Measurements from ENCODE around the gene SIGLEC11. TPM values are rescaled to one million over a fixed set of nuclear protein-coding genes. Genes with fewer than 3 reads are reported as not detected.
"Not testable (repeated sequence)": the region's sequence is repeated elsewhere in the genome, so short reads cannot be mapped to it uniquely, and the experiment has no call there.

SIGLEC11 gene
- total and polyA plus RNA-seq, 3 experiments from 2014 or later = not detected

DNA sequence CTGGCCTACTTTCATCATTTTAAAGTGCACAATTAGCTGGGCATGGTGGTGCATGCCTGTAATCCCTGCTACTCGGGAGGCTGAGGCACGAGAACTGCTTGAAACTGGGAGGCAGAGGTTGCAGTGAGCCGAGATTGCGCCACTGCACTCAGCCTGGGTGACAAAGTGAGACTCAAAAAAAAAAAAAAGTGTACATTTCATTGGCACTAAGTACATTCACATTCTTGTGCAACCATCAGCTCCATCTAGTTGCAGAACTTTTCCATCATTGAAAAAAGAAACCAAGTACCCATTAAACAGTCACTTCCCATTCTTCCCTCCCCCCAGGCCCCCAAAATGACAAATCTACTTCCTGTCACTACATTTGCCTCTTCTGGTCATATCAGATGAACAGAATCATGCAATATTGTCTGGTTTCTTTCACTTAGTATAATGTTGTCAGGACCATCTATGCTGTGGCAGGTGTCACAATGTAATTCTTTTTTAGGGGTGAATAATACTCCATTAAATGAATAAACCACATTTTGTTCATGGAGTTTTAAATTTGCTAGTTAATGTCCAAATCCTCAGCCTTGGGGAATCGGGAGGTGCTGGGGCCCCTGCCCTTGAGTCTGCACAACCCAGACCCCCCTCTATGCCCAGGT, 7.4 kb upstream of the SIGLEC11 start:
- Histone ChIP-seq H3K36me3 (ENCODE audit: insufficient read depth, low read length) (no peaks in the 10 kb centered on the region), H3K27ac (ENCODE audit: low read depth, low read length) (no peak overlapping the region), H3K4me3 (ENCODE audit: low read length) (no peak overlapping the region), H3K4me1 (ENCODE audit: insufficient read depth, low read length) (no peaks in the 10 kb centered on the region), H3K9me3 (ENCODE audit: low read length) (no peaks in the 10 kb centered on the region), H3K27me3 (ENCODE audit: insufficient read depth, low read length, poor library complexity, severe bottlenecking) (peaks cover 4% of the 10 kb centered on the region)
- ChIA-PET CTCF (no interaction called here), POLR2A (no interaction called here)
- H3K27ac Mint-ChIP-seq = no peak overlapping the region
- H3K4me1 Mint-ChIP-seq = no peaks in the 10 kb centered on the region
- H3K9me3 Mint-ChIP-seq = no peaks in the 10 kb centered on the region
- no peak overlapping the region for H3K4me3 Mint-ChIP-seq
- H3K36me3 Mint-ChIP-seq = peaks cover 0 to 1% (median 0%) of the 10 kb centered on the region in 3 donors
- no peak for DNase-seq
- peaks cover 10 to 20% of the 10 kb centered on the region in 2 donors for H3K27me3 Mint-ChIP-seq

DNA sequence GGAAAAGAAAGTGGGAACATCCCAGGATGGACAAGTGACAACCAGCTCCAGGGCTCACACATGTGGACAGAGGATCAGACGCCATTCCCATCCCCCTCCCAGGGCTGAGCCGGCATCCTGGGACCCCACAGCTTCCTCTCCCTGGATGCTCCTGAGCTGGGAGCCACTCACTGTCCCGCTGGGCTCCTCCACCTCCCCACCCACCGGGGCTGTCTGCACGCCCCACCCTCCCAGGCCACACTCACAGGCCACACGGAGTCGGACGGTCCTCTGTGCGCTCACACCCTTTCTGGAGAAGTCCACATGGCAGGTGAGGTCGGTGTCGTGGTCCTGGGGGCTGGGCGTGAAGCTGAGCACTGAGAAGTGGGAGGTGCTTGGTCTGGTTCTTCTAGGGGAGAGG, 1.1 kb downstream of the SIGLEC11 start:
- POLR2A ChIA-PET; H3K4me3 ChIP-seq (ENCODE audit: low read length); H3K27ac ChIP-seq (ENCODE audit: low read depth, low read length); H3K36me3 ChIP-seq (ENCODE audit: insufficient read depth, low read length); H3K27ac Mint-ChIP-seq; H3K4me1 ChIP-seq (ENCODE audit: insufficient read depth, low read length); DNase-seq; H3K9me3 ChIP-seq (ENCODE audit: low read length); H3K36me3 Mint-ChIP-seq; H3K4me3 Mint-ChIP-seq; H3K27me3 Mint-ChIP-seq; H3K27me3 ChIP-seq (ENCODE audit: insufficient read depth, low read length, poor library complexity, severe bottlenecking); CTCF ChIA-PET; H3K9me3 Mint-ChIP-seq; H3K4me1 Mint-ChIP-seq: not testable (repeated sequence)

DNA sequence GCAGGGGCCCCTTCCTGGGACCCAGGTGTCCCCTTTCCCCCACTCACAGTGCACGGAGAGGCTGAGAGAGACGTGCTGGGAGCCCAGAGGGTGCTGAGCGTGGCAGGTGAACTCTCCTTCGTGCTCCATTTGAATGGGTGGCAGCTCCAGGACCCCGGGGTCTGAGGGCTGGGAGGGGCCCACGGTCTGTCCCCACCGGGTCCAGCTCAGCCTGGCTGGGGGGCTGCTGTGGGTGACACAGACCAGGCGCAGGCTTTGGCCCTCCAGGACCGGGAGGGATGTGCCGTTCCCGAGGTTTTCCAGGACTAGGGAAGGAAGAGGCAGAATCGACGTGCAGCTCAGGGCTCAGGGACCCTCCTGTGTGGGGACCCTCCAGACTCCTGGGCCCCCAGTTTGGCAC, 2.4 kb downstream of the SIGLEC11 start:
- H3K4me1 Mint-ChIP-seq; H3K36me3 ChIP-seq (ENCODE audit: insufficient read depth, low read length); H3K36me3 Mint-ChIP-seq; H3K9me3 ChIP-seq (ENCODE audit: low read length); H3K27ac ChIP-seq (ENCODE audit: low read depth, low read length); H3K27me3 ChIP-seq (ENCODE audit: insufficient read depth, low read length, poor library complexity, severe bottlenecking); POLR2A ChIA-PET; H3K4me3 ChIP-seq (ENCODE audit: low read length); DNase-seq; H3K9me3 Mint-ChIP-seq; H3K4me1 ChIP-seq (ENCODE audit: insufficient read depth, low read length); CTCF ChIA-PET; H3K4me3 Mint-ChIP-seq; H3K27ac Mint-ChIP-seq: not testable (repeated sequence)
- peaks cover 0 to 15% of the 10 kb centered on the region in 2 donors for H3K27me3 Mint-ChIP-seq

DNA sequence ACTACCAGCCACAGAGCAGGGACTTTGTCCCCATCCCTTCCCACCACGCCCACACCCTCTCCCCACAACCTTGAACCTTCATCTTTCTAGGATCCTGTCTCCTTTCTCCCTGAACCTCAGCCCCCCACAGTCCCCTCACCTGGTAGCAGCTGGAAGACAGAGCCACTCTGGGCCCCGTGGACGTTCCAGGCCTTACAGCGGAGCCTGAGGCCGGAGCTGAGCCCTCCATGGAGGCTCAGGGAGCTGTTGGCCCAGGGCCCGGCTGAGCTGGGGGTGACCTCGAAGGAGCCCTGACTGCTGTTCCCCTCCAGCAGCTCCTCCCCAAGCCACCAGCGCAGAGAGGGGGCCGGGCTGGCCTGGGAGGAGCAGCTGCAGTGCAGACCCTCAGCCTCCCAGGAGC, 2.8 kb downstream of the SIGLEC11 start:
- POLR2A ChIA-PET; H3K4me1 ChIP-seq (ENCODE audit: insufficient read depth, low read length); H3K4me1 Mint-ChIP-seq; H3K4me3 Mint-ChIP-seq; H3K36me3 ChIP-seq (ENCODE audit: insufficient read depth, low read length); CTCF ChIA-PET; DNase-seq; H3K4me3 ChIP-seq (ENCODE audit: low read length); H3K36me3 Mint-ChIP-seq; H3K27ac Mint-ChIP-seq; H3K9me3 ChIP-seq (ENCODE audit: low read length); H3K27me3 ChIP-seq (ENCODE audit: insufficient read depth, low read length, poor library complexity, severe bottlenecking); H3K27ac ChIP-seq (ENCODE audit: low read depth, low read length); H3K9me3 Mint-ChIP-seq: not testable (repeated sequence)
- peaks cover 1 to 20% of the 10 kb centered on the region in 2 donors for H3K27me3 Mint-ChIP-seq

DNA sequence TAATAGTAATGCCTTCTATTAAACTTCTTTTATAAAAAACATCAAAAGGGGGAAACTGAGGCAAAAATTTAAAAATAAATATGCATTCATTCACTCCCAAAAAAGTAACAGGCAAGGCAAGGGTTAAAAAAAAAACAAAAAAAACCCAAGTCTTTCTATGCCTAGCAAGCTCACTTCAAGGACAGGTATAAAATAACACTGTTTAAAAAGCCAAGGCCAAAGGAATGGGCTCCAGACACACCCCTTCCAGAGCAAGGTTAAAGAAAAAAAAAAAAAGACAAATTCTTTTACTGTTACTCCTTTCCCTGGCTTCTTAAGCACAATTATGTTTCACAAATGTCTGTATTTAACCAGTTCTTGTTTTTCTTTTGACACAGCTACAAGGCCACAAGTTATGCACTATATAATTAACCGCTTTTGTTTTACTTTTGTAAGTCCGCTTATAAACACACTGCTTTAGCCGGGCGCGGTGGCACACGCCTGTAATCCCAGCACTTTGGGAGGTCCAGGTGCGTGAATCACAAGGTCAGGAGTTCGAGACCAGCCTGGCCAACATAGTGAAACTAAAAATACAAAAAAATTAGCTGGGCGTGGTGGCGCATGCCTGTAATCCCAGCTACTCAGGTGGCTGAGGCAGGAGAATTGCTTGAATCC, 3.6 kb downstream of the SIGLEC11 start:
- H3K36me3 ChIP-seq (ENCODE audit: insufficient read depth, low read length) = no peaks in the 10 kb centered on the region
- H3K4me3 ChIP-seq (ENCODE audit: low read length) = no peak overlapping the region
- no peaks in the 10 kb centered on the region for H3K4me1 ChIP-seq (ENCODE audit: insufficient read depth, low read length)
- CTCF ChIA-PET = interaction anchor here (1.1 kb wide), 1 partner anchor 19 kb away, joined by 4 read pairs; no protein-coding TSS in a partner anchor
- H3K27me3 ChIP-seq (ENCODE audit: insufficient read depth, low read length, poor library complexity, severe bottlenecking) = no peaks in the 10 kb centered on the region
- Mint-ChIP-seq H3K4me1 (no peaks in the 10 kb centered on the region), H3K27ac (no peak overlapping the region), H3K9me3 (no peaks in the 10 kb centered on the region), H3K27me3 (peaks cover 7 to 24% of the 10 kb centered on the region in 2 donors), H3K4me3 (no peak overlapping the region), H3K36me3 (no peaks in the 10 kb centered on the region)
- POLR2A ChIA-PET = no interaction called here
- no peak for DNase-seq
- H3K27ac ChIP-seq (ENCODE audit: low read depth, low read length) = no peak overlapping the region
- no peaks in the 10 kb centered on the region for H3K9me3 ChIP-seq (ENCODE audit: low read length)

DNA sequence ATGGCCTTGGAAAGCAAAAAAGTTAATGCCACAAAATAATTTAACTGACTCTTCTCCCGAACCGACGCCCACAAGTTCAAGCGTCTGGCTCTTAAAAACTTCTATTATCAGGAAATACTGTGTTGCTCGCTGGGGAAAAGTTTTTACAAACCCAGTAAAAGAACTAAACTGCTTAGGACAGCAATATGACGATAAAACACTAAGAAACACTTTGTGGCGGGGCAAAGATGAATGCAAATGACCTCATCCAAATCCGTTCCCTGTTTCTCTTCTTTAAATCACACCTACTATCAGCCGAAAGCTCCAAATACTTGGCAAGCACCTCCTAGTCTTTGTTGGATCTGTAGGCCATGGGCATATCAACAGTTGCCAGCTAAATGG, 4.9 kb downstream of the SIGLEC11 start:
- H3K4me3 ChIP-seq (ENCODE audit: low read length) = no peak overlapping the region
- no peak overlapping the region for H3K4me3 Mint-ChIP-seq
- no peaks in the 10 kb centered on the region for H3K4me1 ChIP-seq (ENCODE audit: insufficient read depth, low read length)
- H3K9me3 Mint-ChIP-seq = no peaks in the 10 kb centered on the region
- ChIA-PET CTCF (no interaction called here), POLR2A (no interaction called here)
- DNase-seq = no peak
- no peaks in the 10 kb centered on the region for H3K36me3 ChIP-seq (ENCODE audit: insufficient read depth, low read length)
- H3K27me3 Mint-ChIP-seq = peaks cover 9 to 25% of the 10 kb centered on the region in 2 donors
- H3K9me3 ChIP-seq (ENCODE audit: low read length) = no peaks in the 10 kb centered on the region
- peaks cover 4% of the 10 kb centered on the region for H3K27me3 ChIP-seq (ENCODE audit: insufficient read depth, low read length, poor library complexity, severe bottlenecking)
- no peaks in the 10 kb centered on the region for H3K4me1 Mint-ChIP-seq
- H3K36me3 Mint-ChIP-seq = no peaks in the 10 kb centered on the region
- H3K27ac ChIP-seq (ENCODE audit: low read depth, low read length) = no peak overlapping the region
- no peak overlapping the region for H3K27ac Mint-ChIP-seq

DNA sequence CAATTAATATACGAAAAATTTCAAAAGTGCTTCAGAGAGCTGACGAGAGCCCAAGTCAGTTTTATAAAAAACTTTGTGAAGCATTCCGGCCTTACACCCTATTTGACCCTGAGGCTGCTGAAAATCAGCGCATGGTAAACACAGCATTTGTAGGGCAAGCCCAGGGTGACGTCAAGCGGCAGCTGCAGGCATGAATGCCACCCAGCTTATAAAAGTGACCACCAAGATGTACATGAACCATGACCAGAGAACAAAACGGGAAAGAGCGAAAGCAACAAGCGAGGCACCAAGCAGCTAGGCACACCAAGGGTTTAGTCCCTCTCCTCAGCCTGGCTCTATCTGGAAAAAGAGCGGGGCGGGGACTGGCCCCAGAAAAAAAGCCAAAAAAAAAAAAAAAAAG, 6.0 kb downstream of the SIGLEC11 start:
- Mint-ChIP-seq H3K4me3 (no peak overlapping the region), H3K36me3 (no peaks in the 10 kb centered on the region), H3K4me1 (no peaks in the 10 kb centered on the region), H3K27me3 (peaks cover 16 to 34% of the 10 kb centered on the region in 2 donors), H3K9me3 (no peaks in the 10 kb centered on the region), H3K27ac (no peak overlapping the region)
- Histone ChIP-seq H3K4me1 (ENCODE audit: insufficient read depth, low read length) (no peaks in the 10 kb centered on the region), H3K9me3 (ENCODE audit: low read length) (no peaks in the 10 kb centered on the region), H3K27me3 (ENCODE audit: insufficient read depth, low read length, poor library complexity, severe bottlenecking) (peaks cover 6% of the 10 kb centered on the region), H3K4me3 (ENCODE audit: low read length) (no peak overlapping the region), H3K36me3 (ENCODE audit: insufficient read depth, low read length) (no peaks in the 10 kb centered on the region), H3K27ac (ENCODE audit: low read depth, low read length) (no peak overlapping the region)
- CTCF ChIA-PET = interaction anchor here (2.4 kb wide), 1 partner anchor 17 kb away, joined by 8 read pairs; no protein-coding TSS in a partner anchor
- no peak for DNase-seq
- POLR2A ChIA-PET = no interaction called here

DNA sequence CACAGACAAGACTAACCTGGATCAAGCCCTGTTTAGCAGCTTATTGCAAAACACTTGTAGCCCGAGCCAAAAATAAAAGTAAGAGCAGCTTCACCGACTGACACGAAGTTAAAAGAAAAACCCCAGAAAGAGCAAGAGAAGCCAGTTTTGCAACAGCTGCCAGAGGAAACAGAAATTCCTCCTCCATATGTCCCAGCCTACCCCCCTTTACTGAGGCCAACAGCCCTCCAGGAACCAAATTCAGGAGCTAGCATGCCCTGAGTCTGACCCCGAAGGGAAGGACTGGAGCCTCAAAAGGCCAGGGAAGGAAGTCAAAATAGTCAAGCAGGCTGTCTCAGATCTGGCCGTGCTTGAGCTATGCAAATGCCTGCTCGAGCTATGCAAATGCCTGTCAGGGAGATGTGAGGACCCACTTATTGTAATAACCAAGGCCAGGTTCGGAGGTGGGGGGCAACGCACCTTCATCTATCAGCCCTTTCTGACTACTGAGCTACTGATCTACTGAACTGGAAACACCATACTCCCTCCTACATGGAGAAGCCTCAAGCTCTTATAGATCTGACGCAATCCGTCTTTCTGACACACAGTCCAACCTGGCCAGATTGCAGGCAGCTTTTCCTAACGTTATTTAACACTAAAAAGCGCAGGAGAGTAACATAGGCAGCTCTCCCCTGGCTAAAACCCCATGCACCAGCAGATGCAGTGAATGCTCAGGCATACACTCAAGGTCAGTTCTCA, 6.7 kb downstream of the SIGLEC11 start:
- Histone ChIP-seq H3K27me3 (ENCODE audit: insufficient read depth, low read length, poor library complexity, severe bottlenecking) (peaks cover 6% of the 10 kb centered on the region), H3K4me1 (ENCODE audit: insufficient read depth, low read length) (no peaks in the 10 kb centered on the region), H3K36me3 (ENCODE audit: insufficient read depth, low read length) (no peaks in the 10 kb centered on the region), H3K9me3 (ENCODE audit: low read length) (no peaks in the 10 kb centered on the region), H3K27ac (ENCODE audit: low read depth, low read length) (no peak overlapping the region), H3K4me3 (ENCODE audit: low read length) (no peak overlapping the region)
- POLR2A ChIA-PET = no interaction called here
- no peaks in the 10 kb centered on the region for H3K36me3 Mint-ChIP-seq
- DNase-seq = no peak
- no peaks in the 10 kb centered on the region for H3K4me1 Mint-ChIP-seq
- H3K27ac Mint-ChIP-seq = peak overlapping the region in 1 of 8 donors; percentile 18
- H3K4me3 Mint-ChIP-seq = no peak overlapping the region
- CTCF ChIA-PET = interaction anchor here (2.4 kb wide), 1 partner anchor 17 kb away, joined by 8 read pairs; no protein-coding TSS in a partner anchor
- no peaks in the 10 kb centered on the region for H3K9me3 Mint-ChIP-seq
- H3K27me3 Mint-ChIP-seq = peaks cover 16 to 40% of the 10 kb centered on the region in 2 donors
